Neural progenitor cell (in vitro differentiated cells): ENCODE results near the gene USP48.

Source experiments
- EZH2 ChIP-seq: fragments of 200-600 bp; sonication (generic); IDR thresholded peaks from 2 replicates; pipeline ENCODE4 v1.6.1; 2017; ENCODE audit warnings: antibody characterized with exemption, mild to moderate bottlenecking, moderate library complexity
- EZH2phosphoT487 ChIP-seq: fragments of 200-600 bp; sonication (generic); IDR thresholded peaks from 2 replicates; pipeline ENCODE4 v1.6.1; 2017; ENCODE audit warnings: antibody characterized with exemption
- TF ChIP-seq, protein P1 (sequence below): fragments of 200-600 bp; sonication (generic); IDR thresholded peaks from 2 replicates; pipeline ENCODE4 v1.5.1; 2017; ENCODE audit warnings: antibody characterized with exemption, mild to moderate bottlenecking

DNA sequence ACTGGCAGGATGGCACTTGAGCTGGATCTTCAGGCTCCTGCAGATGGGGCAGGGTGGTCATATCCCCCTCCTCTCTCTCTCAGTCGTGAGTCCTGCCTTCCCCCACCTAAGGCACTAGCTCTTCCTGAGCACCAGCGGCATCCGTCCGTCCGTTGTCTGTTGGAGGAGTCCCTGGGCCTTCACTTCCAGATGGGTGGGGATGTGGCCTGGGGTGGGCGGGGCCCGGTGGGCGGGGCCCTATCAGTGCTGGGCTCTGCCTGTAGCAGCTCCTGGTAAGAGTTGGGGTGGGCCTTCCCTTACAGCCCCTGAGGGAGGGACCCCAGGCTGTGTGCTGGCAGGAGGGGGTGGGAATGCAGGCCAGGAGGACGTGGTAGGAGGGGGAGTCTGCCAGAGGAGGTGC is 39.4 kb upstream of the USP48 start:
- TF ChIP-seq, protein P1, sequence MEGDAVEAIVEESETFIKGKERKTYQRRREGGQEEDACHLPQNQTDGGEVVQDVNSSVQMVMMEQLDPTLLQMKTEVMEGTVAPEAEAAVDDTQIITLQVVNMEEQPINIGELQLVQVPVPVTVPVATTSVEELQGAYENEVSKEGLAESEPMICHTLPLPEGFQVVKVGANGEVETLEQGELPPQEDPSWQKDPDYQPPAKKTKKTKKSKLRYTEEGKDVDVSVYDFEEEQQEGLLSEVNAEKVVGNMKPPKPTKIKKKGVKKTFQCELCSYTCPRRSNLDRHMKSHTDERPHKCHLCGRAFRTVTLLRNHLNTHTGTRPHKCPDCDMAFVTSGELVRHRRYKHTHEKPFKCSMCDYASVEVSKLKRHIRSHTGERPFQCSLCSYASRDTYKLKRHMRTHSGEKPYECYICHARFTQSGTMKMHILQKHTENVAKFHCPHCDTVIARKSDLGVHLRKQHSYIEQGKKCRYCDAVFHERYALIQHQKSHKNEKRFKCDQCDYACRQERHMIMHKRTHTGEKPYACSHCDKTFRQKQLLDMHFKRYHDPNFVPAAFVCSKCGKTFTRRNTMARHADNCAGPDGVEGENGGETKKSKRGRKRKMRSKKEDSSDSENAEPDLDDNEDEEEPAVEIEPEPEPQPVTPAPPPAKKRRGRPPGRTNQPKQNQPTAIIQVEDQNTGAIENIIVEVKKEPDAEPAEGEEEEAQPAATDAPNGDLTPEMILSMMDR, result no peak
- no peak for TF ChIP-seq EZH2
- TF ChIP-seq EZH2phosphoT487, result no peak
